ENCODE results near the gene DNLZ.

DNA sequence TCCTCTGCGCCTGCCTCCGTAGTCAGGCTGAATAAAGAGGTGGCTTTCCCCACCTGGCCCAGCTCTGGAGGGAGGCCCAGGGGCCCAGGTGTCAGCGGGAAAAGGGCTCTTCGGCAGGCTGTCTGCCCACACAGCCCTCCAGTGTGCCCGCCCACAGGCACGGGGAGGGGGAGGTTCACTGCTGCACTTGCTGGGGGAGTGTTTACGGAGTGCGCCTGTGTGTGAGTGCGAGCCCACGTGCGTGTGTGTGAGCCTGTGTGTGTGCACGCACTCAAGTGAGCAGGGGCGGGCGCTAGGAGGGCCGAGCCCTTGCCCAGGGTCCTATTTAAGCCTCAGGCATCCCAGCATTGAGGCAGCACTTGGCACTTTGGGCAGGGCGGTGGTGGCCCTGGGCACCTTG lies 10.9 kb downstream of the DNLZ start:
- TF ChIP-seq, protein P1, sequence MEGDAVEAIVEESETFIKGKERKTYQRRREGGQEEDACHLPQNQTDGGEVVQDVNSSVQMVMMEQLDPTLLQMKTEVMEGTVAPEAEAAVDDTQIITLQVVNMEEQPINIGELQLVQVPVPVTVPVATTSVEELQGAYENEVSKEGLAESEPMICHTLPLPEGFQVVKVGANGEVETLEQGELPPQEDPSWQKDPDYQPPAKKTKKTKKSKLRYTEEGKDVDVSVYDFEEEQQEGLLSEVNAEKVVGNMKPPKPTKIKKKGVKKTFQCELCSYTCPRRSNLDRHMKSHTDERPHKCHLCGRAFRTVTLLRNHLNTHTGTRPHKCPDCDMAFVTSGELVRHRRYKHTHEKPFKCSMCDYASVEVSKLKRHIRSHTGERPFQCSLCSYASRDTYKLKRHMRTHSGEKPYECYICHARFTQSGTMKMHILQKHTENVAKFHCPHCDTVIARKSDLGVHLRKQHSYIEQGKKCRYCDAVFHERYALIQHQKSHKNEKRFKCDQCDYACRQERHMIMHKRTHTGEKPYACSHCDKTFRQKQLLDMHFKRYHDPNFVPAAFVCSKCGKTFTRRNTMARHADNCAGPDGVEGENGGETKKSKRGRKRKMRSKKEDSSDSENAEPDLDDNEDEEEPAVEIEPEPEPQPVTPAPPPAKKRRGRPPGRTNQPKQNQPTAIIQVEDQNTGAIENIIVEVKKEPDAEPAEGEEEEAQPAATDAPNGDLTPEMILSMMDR (IDR thresholded peaks at IDR 0.05; ENCODE audit: low read depth, low read length, missing input control) = no peak
- TF ChIP-seq RAD21 (IDR thresholded peaks at IDR 0.05) = no peak
- TF ChIP-seq, protein P2, sequence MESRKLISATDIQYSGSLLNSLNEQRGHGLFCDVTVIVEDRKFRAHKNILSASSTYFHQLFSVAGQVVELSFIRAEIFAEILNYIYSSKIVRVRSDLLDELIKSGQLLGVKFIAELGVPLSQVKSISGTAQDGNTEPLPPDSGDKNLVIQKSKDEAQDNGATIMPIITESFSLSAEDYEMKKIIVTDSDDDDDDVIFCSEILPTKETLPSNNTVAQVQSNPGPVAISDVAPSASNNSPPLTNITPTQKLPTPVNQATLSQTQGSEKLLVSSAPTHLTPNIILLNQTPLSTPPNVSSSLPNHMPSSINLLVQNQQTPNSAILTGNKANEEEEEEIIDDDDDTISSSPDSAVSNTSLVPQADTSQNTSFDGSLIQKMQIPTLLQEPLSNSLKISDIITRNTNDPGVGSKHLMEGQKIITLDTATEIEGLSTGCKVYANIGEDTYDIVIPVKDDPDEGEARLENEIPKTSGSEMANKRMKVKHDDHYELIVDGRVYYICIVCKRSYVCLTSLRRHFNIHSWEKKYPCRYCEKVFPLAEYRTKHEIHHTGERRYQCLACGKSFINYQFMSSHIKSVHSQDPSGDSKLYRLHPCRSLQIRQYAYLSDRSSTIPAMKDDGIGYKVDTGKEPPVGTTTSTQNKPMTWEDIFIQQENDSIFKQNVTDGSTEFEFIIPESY (IDR thresholded peaks at IDR 0.05) = no peak
